GM12878 (cell line): Measurements from ENCODE around the gene CLDN6. TPM values are rescaled to one million over a fixed set of nuclear protein-coding genes. Genes with fewer than 3 reads are reported as not detected.

Experiments used
- ATAC-seq: fragments of 200-7000 bp; cut with Tn5 transposase; 3 replicates; pipeline ENCODE4 v1.9.1; 2020; ENCODE audit warnings: mild to moderate bottlenecking, moderate library complexity
- BruUV-seq: library from RNA; stranded (reverse); fragments of 400-500 nt; replicated peaks from 2 replicates; lab custom pipeline; 2021; lab: Mats Ljungman, UMichigan
- CTCF ChIA-PET: fragments of 300-600 bp; sonication (Branson Sonifier 250); formaldehyde crosslinking; extraction: SDS; loops from one replicate; lab custom pipeline; 2021; ENCODE audit warnings: inconsistent platforms; lab: Yijun Ruan, JAX
- POLR2A ChIA-PET: fragments of 350-600 bp; formaldehyde crosslinking; extraction: SDS; loops from one replicate; lab custom pipeline; 2021; ENCODE audit warnings: inconsistent platforms; lab: Charles Lee
- RAD21 ChIA-PET: fragments of 300-600 bp; sonication (Branson Sonifier 250); formaldehyde crosslinking; loops from one replicate; lab custom pipeline; 2023; ENCODE audit warnings: antibody characterized with exemption; ENCODE audit not compliant: unreplicated experiment; lab: Charles Lee
- SMC1A ChIA-PET: fragments of 300-600 bp; sonication (Branson Sonifier 250); formaldehyde crosslinking; loops from one replicate; lab custom pipeline; 2023; ENCODE audit not compliant: unreplicated experiment, uncharacterized antibody; lab: Charles Lee
- DNase-seq: peaks from one replicate; pipeline ENCODE4 v3.0.0-alpha.2; 2011; ENCODE audit warnings: low read depth, low spot score
- FAIRE-seq: peaks from 3 replicates; lab custom pipeline; 2011; peaks lifted over from hg19 to GRCh38; lab: Jason Lieb, UNC
- H2AFZ ChIP-seq: 2 replicates; pipeline ENCODE4 v1.6.0; 2011; ENCODE audit warnings: low read depth, low read length, control low read depth; ENCODE audit not compliant: control insufficient read depth
- H3K27ac ChIP-seq: 2 replicates; pipeline ENCODE4 v1.5.1; 2011; ENCODE audit warnings: control low read depth; ENCODE audit not compliant: control insufficient read depth, insufficient read depth
- H3K27me3 ChIP-seq, 2 experiments: replicated peaks in 1 of 2; 2 replicates each; pipeline versions ENCODE4 v1.6.0 to v1.6.1; 2011; ENCODE audit warnings: low read length in 1 of 2; ENCODE audit not compliant: control insufficient read depth in 2 of 2, insufficient read depth in 2 of 2
- H3K36me3 ChIP-seq, 2 experiments: 2 replicates each; pipeline ENCODE4 v1.5.1; 2011; ENCODE audit warnings: low read length in 1 of 2; ENCODE audit not compliant: control insufficient read depth in 2 of 2, insufficient read depth in 2 of 2
- H3K4me1 ChIP-seq: 2 replicates; pipeline ENCODE4 v1.6.1; 2011; ENCODE audit warnings: mild to moderate bottlenecking, low read length, moderate library complexity, mixed read lengths; ENCODE audit not compliant: control insufficient read depth, insufficient read depth
- H3K4me2 ChIP-seq: 2 replicates; pipeline ENCODE4 v1.6.0; 2011; ENCODE audit warnings: control low read depth; ENCODE audit not compliant: control insufficient read depth, insufficient read depth
- H3K4me3 ChIP-seq: fragments of 200-600 bp; sonication (generic); 2 replicates; pipeline ENCODE4 v1.5.1; 2016
- H3K79me2 ChIP-seq: 2 replicates; pipeline ENCODE4 v1.6.0; 2011; ENCODE audit warnings: low read length; ENCODE audit not compliant: control insufficient read depth, insufficient read depth
- H3K9ac ChIP-seq: 2 replicates; pipeline ENCODE4 v1.8.0; 2011; ENCODE audit warnings: low read length, control low read depth, mixed read lengths; ENCODE audit not compliant: control insufficient read depth, insufficient read depth
- H3K9me3 ChIP-seq: replicated peaks from 3 replicates; pipeline ENCODE4 v1.5.1; 2011; ENCODE audit warnings: mild to moderate bottlenecking, low read length; ENCODE audit not compliant: control insufficient read depth, insufficient read depth
- H4K20me1 ChIP-seq: 2 replicates; pipeline ENCODE4 v1.6.0; 2011; ENCODE audit not compliant: control insufficient read depth, insufficient read depth
- CBX3 ChIP-seq: fragments of 200-600 bp; sonication (generic); IDR thresholded peaks from 2 replicates; pipeline ENCODE4 v1.6.1; 2016; ENCODE audit warnings: low read depth, borderline replicate concordance
- MTA3 ChIP-seq: IDR thresholded peaks from 2 replicates; pipeline ENCODE4 v1.6.1; 2012; ENCODE audit warnings: low read length, inconsistent platforms, borderline replicate concordance
- NFYB ChIP-seq: IDR thresholded peaks from 2 replicates; pipeline ENCODE4 v1.6.1; 2011; ENCODE audit warnings: low read depth, mild to moderate bottlenecking, low read length, improper control_type of control experiment, moderate library complexity; ENCODE audit not compliant: insufficient read depth
- POU2F2 ChIP-seq: IDR thresholded peaks from 3 replicates; pipeline ENCODE4 v1.6.1; 2011; ENCODE audit warnings: low read depth, mild to moderate bottlenecking, low read length, borderline replicate concordance
- REST ChIP-seq: IDR thresholded peaks from 2 replicates; pipeline ENCODE4 v1.6.1; 2012; ENCODE audit warnings: mild to moderate bottlenecking, low read depth, low read length
- SMAD1 ChIP-seq: fragments of 450-650 bp; IDR thresholded peaks from 2 replicates; pipeline ENCODE4 v1.6.1; 2018; ENCODE audit warnings: mild to moderate bottlenecking, low read depth; ENCODE audit not compliant: partially characterized antibody
- WGBS: methylation state at CpG from one replicate; pipeline ENCODE4 v1.1.6; 2016; ENCODE audit warnings: low lambda C conversion rate; ENCODE audit not compliant: insufficient replicate concordance, insufficient coverage; ENCODE audit errors: missing lambda C conversion rate; 5-methylcytosine and 5-hydroxymethylcytosine counted together
- in situ Hi-C: fragments of 300-500 bp; cut with MboI; formaldehyde crosslinking; loops from 9 replicates; pipeline ENCODE4 v1.14.3; 2018; ENCODE audit warnings: mixed read lengths
- intact Hi-C: fragments of 100-400 bp; cut with micrococcal nuclease; formaldehyde crosslinking; loops from one replicate; pipeline ENCODE4 v1.14.2; 2022; ENCODE audit not compliant: unreplicated experiment
- polyA plus RNA-seq, 11 experiments: library from polyadenylated mRNA; depleted of rRNA in 4 of 11; unstranded in 6 of 11; stranded (reverse) in 5 of 11; fragments of >200 nt; fragmentation: Nextera tagmentation in 4 of 11; fragmentation: Illumina TruSeq in 1 of 11; extraction: Ambion mirVana in 4 of 11; extraction: Trizol in 1 of 11; gene quantifications; 1 replicate in 1 of 11; 2 replicates in 10 of 11; pipeline versions ENCODE4 v1.2.1 to v1.2.3, GENCODE V29; 2011 to 2016; ENCODE audit warnings: inconsistent platforms in 2 of 11, missing spikeins in 2 of 11, low read depth in 1 of 11
- total RNA-seq, 4 experiments: library from RNA; depleted of rRNA in 3 of 4; stranded (reverse); fragments of >200 nt in 3 of 4; fragmentation: Illumina TruSeq in 1 of 4; extraction: Trizol in 1 of 4; gene quantifications; 2 replicates each; pipeline versions ENCODE4 v1.2.1 to v1.2.3, GENCODE V29; 2013 to 2021

The CLDN6 gene
- total and polyA plus RNA-seq, 10 of the 15 experiments (the other 5 are each of a cell fraction or from before 2014, with no cell fraction given), result 0.15 to 0.26 (median 0.23) TPM; not detected in 7

GRCh38 chr16:2968738-2969544, 49.0 kb downstream of the CLDN6 start, which contains the start of gene PAQR4 (continued):
- TF ChIP-seq REST (peak; percentile 99), NFYB (peak; percentile 85)

- RAD21 ChIA-PET, result no interaction called here
- DNase-seq, result no peak
- peaks cover 32% of the 10 kb centered on the region for H3K4me1 ChIP-seq
- H3K4me3 ChIP-seq, result peak overlapping the region; percentile 91
- H4K20me1 ChIP-seq, result no peaks in the 10 kb centered on the region
- H3K36me3 ChIP-seq, result peaks cover 4 to 10% of the 10 kb centered on the region in 2 experiments; a peak in 3 of 4 replicates
- intact Hi-C loops, result no loop called here
- in situ Hi-C loops, result no loop called here
- H3K27ac ChIP-seq, result no peak overlapping the region
- CTCF ChIA-PET, result no interaction called here
- H3K4me2 ChIP-seq, result peak overlapping the region; percentile 84
- peaks cover 16% of the 10 kb centered on the region for H3K79me2 ChIP-seq
- H3K9ac ChIP-seq, result peak overlapping the region; percentile 80; the same call in 1 of the 2 replicates
- SMC1A ChIA-PET, result no interaction called here
- peak; percentile 6 for ATAC-seq
- BruUV-seq, result no TSS peak
- TF ChIP-seq SMAD1 (no peak), MTA3 (no peak), POU2F2 (peak; percentile 41; the same call in 1 of the 3 replicates), CBX3 (no peak)
- FAIRE-seq, result no peak
- 2% methylated on average over 18 of the region's 18 CpGs for WGBS
- no peaks in the 10 kb centered on the region for H3K27me3 ChIP-seq
- peak overlapping the region; percentile 65 for H2AFZ ChIP-seq
- H3K9me3 ChIP-seq, result no peaks in the 10 kb centered on the region
- POLR2A ChIA-PET, result interaction anchor here (0.6 kb wide), 1 partner anchor 12 kb away, joined by 9 read pairs; no protein-coding TSS in a partner anchor
These were observed 49.6 kb downstream of the CLDN6 start for GRCh38 chr16:2968368-2968737.
